Left lung (tissue), 14 donors: ENCODE results near the gene ELOA2. TPM values are rescaled to one million over a fixed set of nuclear protein-coding genes. Genes with fewer than 3 reads are reported as not detected.

ENCODE experiments used
- ATAC-seq: fragments of 200-7000 bp; cut with Tn5 transposase; one replicate; pipeline ENCODE4 v1.9.1; 2020; ENCODE audit warnings: moderate library complexity
- DNase-seq, 4 donors: peaks; one replicate each; pipeline ENCODE4 v3.0.0-alpha.2; 2013 to 2020
- H3K27ac ChIP-seq, 2 donors: fragments of 200-600 bp; sonication (generic) in 1 of 2; one replicate each; pipeline versions ENCODE4 v1.5.0 to v1.8.0; 2020 to 2021
- H3K27me3 ChIP-seq, 2 donors: fragments of 200-600 bp; sonication (generic) in 1 of 2; one replicate each; pipeline versions ENCODE4 v1.5.0 to v1.8.0; 2020 to 2021
- H3K36me3 ChIP-seq, 2 donors: fragments of 200-600 bp; sonication (generic) in 1 of 2; one replicate each; pipeline versions ENCODE4 v1.5.0 to v1.8.0; 2020 to 2021
- H3K4me1 ChIP-seq, 2 donors: fragments of 200-600 bp; one replicate each; pipeline ENCODE4 v1.8.0; 2021
- H3K4me3 ChIP-seq, 2 donors: fragments of 200-600 bp; sonication (generic) in 1 of 2; one replicate each; pipeline versions ENCODE4 v1.5.0 to v1.8.0; 2020 to 2021; ENCODE audit warnings: mild to moderate bottlenecking in 1 of 2
- H3K9me3 ChIP-seq, 2 donors: fragments of 200-600 bp; sonication (generic) in 1 of 2; one replicate each; pipeline versions ENCODE4 v1.5.0 to v1.8.0; 2020 to 2021
- intact Hi-C, 2 donors: fragments of 100-400 bp; cut with DNase I; formaldehyde crosslinking; loops; one replicate each; pipeline versions ENCODE4 v1.11.2 to v1.14.2; 2022
- long read RNA-seq, 12 donors: library from polyadenylated mRNA in 2 of 12; unstranded in 2 of 12; transcript quantifications; one replicate each; pipeline ENCODE4 v2.0.0 and lab custom pipeline, GENCODE V29; 2019 to 2026
- polyA plus RNA-seq, 6 donors: library from polyadenylated mRNA; unstranded; fragments of 120-200 nt; gene quantifications; one replicate each; pipeline ENCODE4 v1.2.1, GENCODE V29; 2013; ENCODE audit not compliant: insufficient read length in 6 of 6
- total RNA-seq, 2 donors: library from RNA; stranded (reverse); fragmentation: NEBNext Ultra II Directional; extraction: Animal tissue kit (Norgen Biotek cat#: 25700); gene quantifications; one replicate each; pipeline ENCODE4 v1.2.1, GENCODE V29; 2021
- TF ChIP-seq, protein P1 (sequence below), 2 donors: fragments of 200-600 bp; sonication (generic) in 1 of 2; IDR thresholded peaks; one replicate each; pipeline versions ENCODE4 v1.5.0 to v1.8.0; 2021; ENCODE audit warnings: antibody characterized with exemption in 2 of 2
- donor health status: DM: no; HTN: yes; CAD: no.
- donor health status: DM: no; HTN: no; CAD: no.

ELOA2 gene, protein sequence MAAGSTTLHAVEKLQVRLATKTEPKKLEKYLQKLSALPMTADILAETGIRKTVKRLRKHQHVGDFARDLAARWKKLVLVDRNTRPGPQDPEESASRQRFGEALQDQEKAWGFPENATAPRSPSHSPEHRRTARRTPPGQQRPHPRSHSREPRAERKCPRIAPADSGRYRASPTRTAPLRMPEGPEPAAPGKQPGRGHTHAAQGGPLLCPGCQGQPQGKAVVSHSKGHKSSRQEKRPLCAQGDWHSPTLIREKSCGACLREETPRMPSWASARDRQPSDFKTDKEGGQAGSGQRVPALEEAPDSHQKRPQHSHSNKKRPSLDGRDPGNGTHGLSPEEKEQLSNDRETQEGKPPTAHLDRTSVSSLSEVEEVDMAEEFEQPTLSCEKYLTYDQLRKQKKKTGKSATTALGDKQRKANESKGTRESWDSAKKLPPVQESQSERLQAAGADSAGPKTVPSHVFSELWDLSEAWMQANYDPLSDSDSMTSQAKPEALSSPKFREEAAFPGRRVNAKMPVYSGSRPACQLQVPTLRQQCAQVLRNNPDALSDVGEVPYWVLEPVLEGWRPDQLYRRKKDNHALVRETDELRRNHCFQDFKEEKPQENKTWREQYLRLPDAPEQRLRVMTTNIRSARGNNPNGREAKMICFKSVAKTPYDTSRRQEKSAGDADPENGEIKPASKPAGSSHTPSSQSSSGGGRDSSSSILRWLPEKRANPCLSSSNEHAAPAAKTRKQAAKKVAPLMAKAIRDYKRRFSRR
- not detected for total RNA-seq
- polyA plus RNA-seq, result under 1 TPM in 2 of 6 donors, not detected in 4; 0.06 to 0.17 TPM
- long read RNA-seq, donor 1, partial matches to known transcripts, result 8 of 8 reads
- long read RNA-seq, donor 1, other reads (novel, unspliced or antisense), result 0 of 8 reads
- long read RNA-seq, donor 2, result 0 reads
- long read RNA-seq, donor 3, result 0 reads
- long read RNA-seq, donor 4, result 0 reads
- long read RNA-seq, donor 5, result 0 reads
- long read RNA-seq, donor 6, result 0 reads
- long read RNA-seq, donor 7, result 0 reads
- long read RNA-seq, donor 8, result 0 reads
- long read RNA-seq, donor 9, result 0 reads
- long read RNA-seq, donor 10, result 0 reads
- long read RNA-seq, donor 11, result 0 reads
- long read RNA-seq, donor 12, result 0 reads

GRCh38 chr18:47035156-47035671 lies at the start of gene ELOA2:
ELOA2 (minus strand) TSS chr18:47035621; CDS start chr18:47035264, 357 bp downstream.
- Histone ChIP-seq H3K4me3 (no peak within 1 kb of the TSS), H3K36me3 (no peaks in the 10 kb centered on the region), H3K9me3 (peaks cover 0 to 13% of the 10 kb centered on the region in 2 donors), H3K4me1 (no peaks in the 10 kb centered on the region), H3K27me3 (no peaks in the 10 kb centered on the region), H3K27ac (no peak within 1 kb of the TSS)
- peak in 1 of 4 donors; percentile 79 for DNase-seq
- no peak for ATAC-seq
- TF ChIP-seq, protein P1, sequence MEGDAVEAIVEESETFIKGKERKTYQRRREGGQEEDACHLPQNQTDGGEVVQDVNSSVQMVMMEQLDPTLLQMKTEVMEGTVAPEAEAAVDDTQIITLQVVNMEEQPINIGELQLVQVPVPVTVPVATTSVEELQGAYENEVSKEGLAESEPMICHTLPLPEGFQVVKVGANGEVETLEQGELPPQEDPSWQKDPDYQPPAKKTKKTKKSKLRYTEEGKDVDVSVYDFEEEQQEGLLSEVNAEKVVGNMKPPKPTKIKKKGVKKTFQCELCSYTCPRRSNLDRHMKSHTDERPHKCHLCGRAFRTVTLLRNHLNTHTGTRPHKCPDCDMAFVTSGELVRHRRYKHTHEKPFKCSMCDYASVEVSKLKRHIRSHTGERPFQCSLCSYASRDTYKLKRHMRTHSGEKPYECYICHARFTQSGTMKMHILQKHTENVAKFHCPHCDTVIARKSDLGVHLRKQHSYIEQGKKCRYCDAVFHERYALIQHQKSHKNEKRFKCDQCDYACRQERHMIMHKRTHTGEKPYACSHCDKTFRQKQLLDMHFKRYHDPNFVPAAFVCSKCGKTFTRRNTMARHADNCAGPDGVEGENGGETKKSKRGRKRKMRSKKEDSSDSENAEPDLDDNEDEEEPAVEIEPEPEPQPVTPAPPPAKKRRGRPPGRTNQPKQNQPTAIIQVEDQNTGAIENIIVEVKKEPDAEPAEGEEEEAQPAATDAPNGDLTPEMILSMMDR (IDR thresholded peaks at IDR 0.05), result no peak
- intact Hi-C loops, result no loop called here

- no peak for ATAC-seq
- no peak for DNase-seq
- intact Hi-C loops, result no loop called here
- TF ChIP-seq, protein P1 (IDR thresholded peaks at IDR 0.05), result no peak
- no peaks in the 10 kb centered on the region for H3K36me3 ChIP-seq
- no peaks in the 10 kb centered on the region for H3K27me3 ChIP-seq
- H3K4me1 ChIP-seq, result no peaks in the 10 kb centered on the region
- no peak overlapping the region for H3K4me3 ChIP-seq
- no peaks in the 10 kb centered on the region for H3K9me3 ChIP-seq
- H3K27ac ChIP-seq, result no peak overlapping the region
These were observed 46.2 kb upstream of the ELOA2 start for GRCh38 chr18:47081578-47081977.

DNA sequence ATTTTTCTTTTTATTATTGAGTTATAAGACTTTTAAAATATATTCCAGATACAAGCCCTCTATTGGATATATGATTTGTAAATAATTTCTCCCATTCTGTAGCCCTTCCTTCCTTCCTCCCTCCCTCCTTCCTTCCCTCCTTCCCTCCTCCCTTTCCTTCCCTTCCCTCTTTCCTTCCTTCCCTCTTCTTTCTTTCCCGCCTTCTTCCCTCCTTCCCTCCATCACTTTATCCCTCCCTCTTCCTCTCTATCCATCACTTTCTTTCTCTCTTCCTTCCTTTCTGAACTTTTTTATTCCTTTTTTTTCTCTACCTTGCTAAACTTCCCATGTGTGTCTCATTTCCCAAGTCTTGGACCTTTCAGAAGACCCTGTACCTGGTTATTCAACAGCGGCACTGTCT lies 45.5 kb upstream of the ELOA2 start:
- H3K27ac ChIP-seq, result no peak overlapping the region
- no peaks in the 10 kb centered on the region for H3K36me3 ChIP-seq
- no peaks in the 10 kb centered on the region for H3K9me3 ChIP-seq
- DNase-seq, result no peak
- H3K27me3 ChIP-seq, result no peaks in the 10 kb centered on the region
- no peak for ATAC-seq
- H3K4me3 ChIP-seq, result no peak overlapping the region
- TF ChIP-seq, protein P1 (IDR thresholded peaks at IDR 0.05), result no peak
- no peaks in the 10 kb centered on the region for H3K4me1 ChIP-seq
- intact Hi-C loops, result no loop called here

DNA sequence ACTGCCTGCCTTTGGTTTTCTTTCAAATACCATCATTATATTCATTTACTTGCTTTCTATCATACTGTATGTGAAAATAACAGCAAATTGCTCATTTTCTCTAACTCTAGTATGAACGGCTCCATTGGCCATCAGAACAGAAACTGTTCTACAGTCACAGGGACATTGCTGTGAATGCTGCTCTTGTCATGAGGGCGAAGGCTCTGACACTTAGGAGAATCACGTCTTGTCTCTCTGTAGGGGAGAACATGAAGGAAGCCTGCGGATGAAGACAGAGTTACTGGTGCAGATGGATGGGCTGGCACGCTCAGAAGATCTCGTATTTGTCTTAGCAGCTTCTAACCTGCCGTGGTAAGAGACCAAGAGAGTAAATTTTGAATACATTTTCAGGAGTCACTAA lies 41.7 kb upstream of the ELOA2 start:
- intact Hi-C loops, result no loop called here
- no peaks in the 10 kb centered on the region for H3K27me3 ChIP-seq
- no peak overlapping the region for H3K27ac ChIP-seq

More for the DNA sequence above, 41.7 kb upstream of the ELOA2 start:
- H3K9me3 ChIP-seq, result no peaks in the 10 kb centered on the region
- no peaks in the 10 kb centered on the region for H3K4me1 ChIP-seq
- TF ChIP-seq, protein P1 (IDR thresholded peaks at IDR 0.05), result no peak
- no peaks in the 10 kb centered on the region for H3K36me3 ChIP-seq
- no peak overlapping the region for H3K4me3 ChIP-seq
- DNase-seq (no peak), ATAC-seq (no peak)
